H1 (cell line): Measurements from ENCODE around the gene SSTR5. TPM values are rescaled to one million over a fixed set of nuclear protein-coding genes. Genes with fewer than 3 reads are reported as not detected.

Source experiments
- RFX5 ChIP-seq: IDR thresholded peaks from 2 replicates; pipeline ENCODE4 v1.6.1; 2011; ENCODE audit warnings: low read depth, low read length, improper control_type of control experiment, borderline replicate concordance
- polyA plus RNA-seq, 7 experiments: library from polyadenylated mRNA; depleted of rRNA in 3 of 7; stranded (reverse) in 5 of 7; unstranded in 2 of 7; fragments of >200 nt in 5 of 7; fragments of 200-250 nt in 2 of 7; gene quantifications; 1 replicate in 5 of 7; 2 replicates in 1 of 7; 4 replicates in 1 of 7; pipeline versions ENCODE4 v1.2.1 to v1.2.3, GENCODE V29; 2011 to 2013; ENCODE audit warnings: missing spikeins in 2 of 7, mixed read lengths in 2 of 7
- total RNA-seq: library from RNA; stranded (reverse); fragmentation: NEBNext Ultra II Directional; extraction: Animal tissue kit (Norgen Biotek cat#: 25700); gene quantifications from 2 replicates; pipeline ENCODE4 v1.2.1, GENCODE V29; 2021

Gene SSTR5
- total and polyA plus RNA-seq, 2 of the 8 experiments (the other 6 are each of a cell fraction or from before 2014, with no cell fraction given), result 0.56 to 0.60 TPM

DNA sequence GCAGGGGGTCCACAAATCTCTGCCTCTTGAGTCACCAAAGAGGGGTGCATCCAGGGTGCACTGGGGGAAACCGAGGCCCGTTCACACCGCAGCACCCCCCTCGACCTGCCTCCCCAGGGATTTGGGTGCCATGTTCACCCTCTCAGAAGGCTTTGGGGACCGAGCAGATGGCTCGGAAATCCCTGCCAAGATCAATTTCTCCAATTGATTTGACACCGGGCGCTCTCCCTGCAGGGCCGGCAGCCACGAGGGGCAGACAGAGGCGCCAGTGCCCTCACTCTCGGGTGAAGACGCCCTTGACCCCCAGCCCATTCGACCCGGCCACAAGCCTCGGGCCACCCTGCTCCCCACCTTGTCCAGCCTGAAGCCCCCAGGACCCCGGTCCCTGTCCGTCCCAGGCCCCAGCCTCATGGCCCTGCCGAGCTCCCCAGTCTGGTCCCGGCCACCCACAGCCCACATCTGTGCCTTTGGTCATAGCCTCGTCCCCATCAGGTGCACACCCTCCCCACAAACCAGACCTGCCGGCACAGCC lies 9.3 kb downstream of the SSTR5 start (continued):
- TF ChIP-seq RFX5, result no peak
